LNCaP clone FGC (cell line): ENCODE results near the gene PLCG2.

Source experiments
- DNase-seq: peaks from one replicate; pipeline ENCODE4 v3.0.0-alpha.2; 2011; ENCODE audit warnings: low read depth
- H3K4me3 ChIP-seq: 2 replicates; pipeline ENCODE4 v1.5.1; 2011; ENCODE audit warnings: mild to moderate bottlenecking, low read depth, low read length, control low read depth
- CTCF ChIP-seq: IDR thresholded peaks from 2 replicates; pipeline ENCODE4 v1.5.1; 2012; ENCODE audit warnings: mild to moderate bottlenecking; ENCODE audit not compliant: control insufficient read depth, insufficient read depth; ENCODE audit errors: extremely low read depth

PLCG2 gene

GRCh38 chr16:81925016-81925415 lies 145.9 kb downstream of the PLCG2 start:
- DNase-seq = no peak
- no peak overlapping the region for H3K4me3 ChIP-seq
- TF ChIP-seq CTCF = no peak

- TF ChIP-seq CTCF = no peak
- no peak overlapping the region for H3K4me3 ChIP-seq
- DNase-seq = no peak
These were observed 146.9 kb downstream of the PLCG2 start for GRCh38 chr16:81926036-81926435.

- H3K4me3 ChIP-seq = no peak overlapping the region
- DNase-seq = no peak
- no peak for TF ChIP-seq CTCF
These were observed 148.6 kb downstream of the PLCG2 start for GRCh38 chr16:81927561-81928185.

- H3K4me3 ChIP-seq = no peak overlapping the region
These were observed 149.3 kb downstream of the PLCG2 start for GRCh38 chr16:81928271-81928918.

GRCh38 chr16:81928975-81929374 lies 149.9 kb downstream of the PLCG2 start:
- no peak for TF ChIP-seq CTCF
- H3K4me3 ChIP-seq = no peak overlapping the region
- DNase-seq = no peak

More at GRCh38 chr16:81928271-81928918, 149.3 kb downstream of the PLCG2 start:
- no peak for DNase-seq
- no peak for TF ChIP-seq CTCF

GRCh38 chr16:81929841-81930240 lies 150.8 kb downstream of the PLCG2 start:
- DNase-seq = no peak
- no peak overlapping the region for H3K4me3 ChIP-seq
- no peak for TF ChIP-seq CTCF

GRCh38 chr16:81931927-81932326 lies 152.8 kb downstream of the PLCG2 start:
- no peak for TF ChIP-seq CTCF
- no peak for DNase-seq
- no peak overlapping the region for H3K4me3 ChIP-seq
